GM06990 (cell line): ENCODE measurements around the gene TMEM134.

Source experiments
- DNase-seq: peaks from one replicate; pipeline ENCODE4 v3.0.0-alpha.2; 2011; ENCODE audit not compliant: insufficient read length; ENCODE audit errors: extremely low read depth
- H3K27me3 ChIP-seq: replicated peaks from 2 replicates; pipeline ENCODE4 v1.6.0; 2011; ENCODE audit warnings: low read length; ENCODE audit not compliant: control insufficient read depth, insufficient read depth
- H3K36me3 ChIP-seq: 2 replicates; pipeline ENCODE4 v1.5.1; 2011; ENCODE audit warnings: low read length; ENCODE audit not compliant: control insufficient read depth, insufficient read depth
- H3K4me3 ChIP-seq: replicated peaks from 2 replicates; pipeline ENCODE4 v1.5.1; 2011; ENCODE audit warnings: low read depth, mild to moderate bottlenecking, control low read depth, low read length
- TF ChIP-seq, protein P1 (sequence below): IDR thresholded peaks from 2 replicates; pipeline ENCODE4 v1.5.1; 2011; ENCODE audit warnings: low read length, control low read depth, mild to moderate bottlenecking, inconsistent platforms; ENCODE audit not compliant: insufficient read depth, poor library complexity, severe bottlenecking

Gene TMEM134

DNA sequence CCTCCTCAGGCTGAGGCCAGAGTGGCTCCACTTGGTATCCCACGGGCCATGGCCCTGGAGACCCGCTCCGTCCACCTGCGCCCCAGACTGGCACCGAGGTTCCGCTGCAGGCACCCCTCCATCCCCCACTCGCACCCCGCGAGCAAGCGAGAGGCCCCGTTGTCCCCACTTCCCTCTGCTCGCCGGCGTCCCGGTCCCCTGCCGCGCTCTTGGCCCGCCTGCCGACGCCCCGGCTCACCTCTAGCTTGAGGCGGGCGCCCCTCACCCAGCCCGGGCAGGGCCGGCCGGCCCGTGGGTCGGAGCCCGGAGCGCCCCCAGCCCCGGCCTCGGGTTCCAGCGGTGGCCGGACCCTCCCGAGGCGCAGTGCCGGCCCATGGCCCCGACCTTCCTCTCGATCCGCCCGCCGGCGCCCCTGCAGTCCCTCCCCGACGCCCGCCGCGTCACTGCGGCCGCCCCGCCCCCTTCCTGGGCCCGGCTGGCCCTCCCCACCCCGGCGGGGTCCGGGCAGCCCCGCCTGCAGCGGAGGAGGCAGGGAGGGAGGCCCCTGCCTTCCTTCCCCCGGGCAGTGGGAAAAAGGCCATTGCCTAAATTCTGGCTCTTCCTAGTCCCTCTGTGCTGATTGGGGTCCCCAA, 36.0 kb upstream of the TMEM134 start, which contains the start of gene PITPNM1:
PITPNM1 (minus strand) TSS at position 414 of the 632 bp plus-strand sequence. CDS start 1,183 bp downstream, outside the sequence.
- peak; percentile 80 for DNase-seq
- H3K4me3 ChIP-seq = peak within 1 kb of the TSS; percentile 96
- peaks cover 23% of the 10 kb centered on the region for H3K36me3 ChIP-seq
- no peaks in the 10 kb centered on the region for H3K27me3 ChIP-seq
- TF ChIP-seq, protein P1, sequence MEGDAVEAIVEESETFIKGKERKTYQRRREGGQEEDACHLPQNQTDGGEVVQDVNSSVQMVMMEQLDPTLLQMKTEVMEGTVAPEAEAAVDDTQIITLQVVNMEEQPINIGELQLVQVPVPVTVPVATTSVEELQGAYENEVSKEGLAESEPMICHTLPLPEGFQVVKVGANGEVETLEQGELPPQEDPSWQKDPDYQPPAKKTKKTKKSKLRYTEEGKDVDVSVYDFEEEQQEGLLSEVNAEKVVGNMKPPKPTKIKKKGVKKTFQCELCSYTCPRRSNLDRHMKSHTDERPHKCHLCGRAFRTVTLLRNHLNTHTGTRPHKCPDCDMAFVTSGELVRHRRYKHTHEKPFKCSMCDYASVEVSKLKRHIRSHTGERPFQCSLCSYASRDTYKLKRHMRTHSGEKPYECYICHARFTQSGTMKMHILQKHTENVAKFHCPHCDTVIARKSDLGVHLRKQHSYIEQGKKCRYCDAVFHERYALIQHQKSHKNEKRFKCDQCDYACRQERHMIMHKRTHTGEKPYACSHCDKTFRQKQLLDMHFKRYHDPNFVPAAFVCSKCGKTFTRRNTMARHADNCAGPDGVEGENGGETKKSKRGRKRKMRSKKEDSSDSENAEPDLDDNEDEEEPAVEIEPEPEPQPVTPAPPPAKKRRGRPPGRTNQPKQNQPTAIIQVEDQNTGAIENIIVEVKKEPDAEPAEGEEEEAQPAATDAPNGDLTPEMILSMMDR = no peak

DNA sequence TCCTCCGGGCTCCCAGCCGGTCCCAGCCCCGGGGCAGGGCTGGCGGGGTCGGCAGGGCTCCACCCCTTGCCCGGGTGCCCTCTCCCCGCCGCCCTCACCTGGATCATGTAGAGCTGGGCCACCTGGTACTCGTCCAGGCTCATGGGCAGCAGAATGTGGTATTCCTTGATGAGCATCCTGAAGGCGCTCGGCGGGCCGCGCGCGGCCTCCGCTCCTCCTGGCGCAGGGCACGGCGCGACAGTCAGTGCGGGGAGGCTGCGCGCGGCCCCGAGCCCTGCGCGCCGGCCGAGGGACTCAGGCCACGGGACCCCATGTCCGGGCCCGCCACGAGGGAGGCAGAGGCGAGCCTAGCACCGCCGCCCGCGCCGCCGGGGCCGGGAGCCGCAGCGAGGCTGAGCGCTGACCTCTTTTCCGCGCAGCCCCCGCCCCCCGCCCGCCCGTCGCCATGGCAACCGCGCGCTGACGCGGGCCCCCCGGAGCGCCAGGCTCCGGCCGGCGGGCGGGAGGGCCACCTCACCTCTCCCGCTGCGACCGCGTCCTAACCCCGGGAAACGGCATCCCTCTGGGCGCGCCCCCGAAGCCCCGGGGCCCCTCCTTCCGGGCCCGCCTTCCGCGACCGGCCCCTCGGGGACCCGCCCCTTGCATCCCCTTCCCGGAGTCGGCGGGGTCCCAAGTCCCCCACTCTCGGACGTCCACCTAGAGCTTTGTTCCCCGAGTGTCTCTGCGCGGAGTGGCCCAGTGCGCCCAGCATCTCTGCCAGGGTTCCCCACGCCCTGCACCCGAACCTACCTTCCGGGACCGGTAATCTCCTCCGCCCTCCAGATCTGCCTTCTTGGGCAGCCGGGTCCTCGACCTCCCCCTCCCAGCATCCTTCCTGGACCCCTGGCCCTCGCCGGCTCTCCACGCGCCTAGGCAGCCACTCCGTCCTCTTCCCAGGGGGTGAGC, 35.2 kb upstream of the TMEM134 start:
- Histone ChIP-seq H3K27me3 (no peaks in the 10 kb centered on the region), H3K4me3 (peak overlapping the region; percentile 96), H3K36me3 (peaks cover 26% of the 10 kb centered on the region)
- TF ChIP-seq, protein P1 = no peak
- no peak for DNase-seq

DNA sequence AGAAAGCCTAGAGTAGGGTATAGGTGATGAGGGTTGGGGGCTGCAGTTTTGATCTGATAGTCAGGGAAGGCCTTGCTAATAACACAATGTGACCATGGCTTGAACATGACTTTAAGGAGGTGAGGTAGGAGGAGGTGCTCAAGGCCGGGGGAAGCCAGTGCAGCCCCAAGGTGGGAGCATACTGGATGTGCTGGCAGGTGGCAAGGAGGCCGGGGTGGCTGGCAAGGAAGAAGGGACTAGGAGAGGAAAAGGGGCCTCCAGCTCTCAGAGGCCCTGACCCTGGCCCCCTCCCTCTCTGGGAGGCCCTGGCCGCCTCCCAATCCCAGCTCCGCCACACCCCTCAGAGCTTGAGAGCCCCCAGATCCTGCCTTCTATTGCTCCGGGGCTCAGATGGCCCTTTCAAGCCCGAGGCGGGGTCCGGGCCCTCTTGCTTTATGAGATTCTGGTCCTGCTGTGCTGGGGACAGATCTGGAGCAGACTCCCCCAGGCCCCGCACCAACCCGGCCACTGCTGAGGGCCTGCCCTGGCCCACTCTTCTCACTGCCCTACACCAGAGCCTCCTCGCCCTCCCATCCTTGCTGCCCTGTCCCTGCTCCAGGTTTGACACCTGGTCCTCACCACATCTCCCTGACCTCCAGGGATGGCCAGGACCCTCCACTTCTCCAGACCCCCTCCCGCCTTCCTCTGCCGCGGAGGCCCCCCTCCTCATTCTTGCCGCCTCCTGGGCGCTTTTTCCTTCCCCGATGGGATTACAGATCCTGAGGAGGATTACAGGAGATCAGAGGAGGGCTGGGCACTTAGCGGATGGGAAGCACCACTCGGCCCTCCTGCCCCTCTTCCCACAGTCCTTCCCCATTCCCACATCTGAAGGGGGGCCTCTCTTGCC, 34.3 kb upstream of the TMEM134 start:
- no peaks in the 10 kb centered on the region for H3K27me3 ChIP-seq
- H3K36me3 ChIP-seq = peaks cover 32% of the 10 kb centered on the region
- no peak for DNase-seq
- H3K4me3 ChIP-seq = peak overlapping the region; percentile 96
- TF ChIP-seq, protein P1 = no peak

DNA sequence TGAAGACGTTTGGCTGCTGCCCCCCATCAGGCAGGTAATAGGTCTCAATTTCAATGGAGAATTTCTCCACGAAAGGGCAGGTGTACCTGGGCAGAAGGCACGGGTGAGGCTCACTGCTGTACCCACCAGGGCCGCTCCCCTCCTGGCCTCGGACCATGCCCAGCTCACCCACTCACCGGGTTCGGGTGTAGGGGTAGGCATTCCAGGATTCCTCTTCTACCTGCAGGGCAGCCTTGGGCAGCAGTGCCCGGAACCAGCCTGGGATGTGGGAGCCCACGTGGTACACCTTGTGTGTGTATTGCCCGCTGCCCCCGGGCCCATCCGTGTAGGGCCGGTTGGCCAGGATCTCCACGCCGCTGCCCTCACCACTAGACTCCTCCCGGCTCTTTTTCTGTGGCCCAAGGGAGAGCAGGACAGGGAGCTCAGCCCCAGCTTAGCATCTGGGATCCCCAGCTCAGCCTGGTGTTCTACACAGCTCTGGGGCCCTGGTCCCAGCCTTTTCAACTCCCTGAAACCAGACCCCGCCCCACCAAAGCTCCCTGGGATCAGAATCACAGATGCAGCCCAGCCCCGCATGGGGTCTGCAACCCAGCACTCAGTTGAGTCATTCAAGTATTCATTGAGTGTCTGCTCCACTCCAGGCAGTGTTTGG, 33.4 kb upstream of the TMEM134 start:
- Histone ChIP-seq H3K36me3 (peaks cover 41% of the 10 kb centered on the region), H3K27me3 (no peaks in the 10 kb centered on the region), H3K4me3 (no peak overlapping the region)
- no peak for DNase-seq
- TF ChIP-seq, protein P1 = no peak

DNA sequence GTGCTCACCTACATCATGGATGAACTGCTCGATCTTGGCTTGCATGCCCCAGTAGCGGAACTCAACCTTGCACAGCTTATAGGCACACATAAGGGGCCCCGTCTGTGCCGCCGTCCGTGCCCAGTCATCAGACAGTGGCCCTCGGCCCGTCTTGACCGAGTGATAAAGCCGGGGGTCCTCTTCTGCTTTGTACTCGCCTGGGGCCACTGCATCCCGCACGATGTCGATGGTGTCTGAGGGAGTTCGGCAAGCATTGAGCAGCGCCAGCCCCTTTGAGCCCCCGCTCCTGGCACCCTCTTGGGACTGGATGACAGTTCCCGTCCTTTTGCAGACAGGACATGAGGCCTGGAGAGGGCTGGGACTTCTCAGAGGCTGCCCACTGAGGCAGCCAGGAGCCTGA, 32.8 kb upstream of the TMEM134 start:
- Histone ChIP-seq H3K27me3 (no peaks in the 10 kb centered on the region), H3K36me3 (peaks cover 47% of the 10 kb centered on the region), H3K4me3 (no peak overlapping the region)
- DNase-seq = no peak
- TF ChIP-seq, protein P1 = no peak
